Testis (tissue), 3 donors: ENCODE measurements around the gene IGFBP7. TPM values are rescaled to one million over a fixed set of nuclear protein-coding genes. Genes with fewer than 3 reads are reported as not detected.

Source experiments
- DNase-seq: peaks from one replicate; pipeline ENCODE4 v3.0.0-alpha.2; 2019
- H3K27ac ChIP-seq, 2 donors: fragments of 200-600 bp; sonication (generic); one replicate each; pipeline ENCODE4 v1.5.1; 2019
- H3K27me3 ChIP-seq: fragments of 200-600 bp; sonication (generic); one replicate; pipeline ENCODE4 v1.5.1; 2019
- H3K36me3 ChIP-seq: fragments of 200-600 bp; sonication (generic); one replicate; pipeline ENCODE4 v1.5.1; 2017; ENCODE audit warnings: low read depth; ENCODE audit errors: missing control alignments
- H3K4me1 ChIP-seq: fragments of 200-600 bp; sonication (generic); one replicate; pipeline ENCODE4 v1.5.1; 2019
- H3K4me3 ChIP-seq, 2 donors: fragments of 200-600 bp; sonication (generic); one replicate each; pipeline ENCODE4 v1.5.1; 2017 to 2019
- H3K9me3 ChIP-seq: fragments of 200-600 bp; sonication (generic); one replicate; pipeline ENCODE4 v1.5.1; 2017
- CTCF ChIP-seq, 3 experiments: fragments of 450-650 bp in 2 of 3; fragments of 200-600 bp in 1 of 3; sonication (generic) in 1 of 3; IDR thresholded peaks; one replicate each; pipeline ENCODE4 v1.5.1; 2016 to 2019; ENCODE audit warnings: antibody characterized with exemption in 3 of 3, mild to moderate bottlenecking in 2 of 3, moderate library complexity in 1 of 3
- POLR2A ChIP-seq: fragments of 450-650 bp; IDR thresholded peaks from one replicate; pipeline ENCODE4 v1.6.1; 2017; ENCODE audit warnings: antibody characterized with exemption, mild to moderate bottlenecking, moderate library complexity
- WGBS, 2 donors: methylation state at CpG; one replicate each; pipeline ENCODE4 v1.1.5; 2018; 5-methylcytosine and 5-hydroxymethylcytosine counted together
- intact Hi-C: fragments of 100-400 bp; cut with DNase I; formaldehyde crosslinking; loops from one replicate; pipeline ENCODE4 v1.15.1; 2023; ENCODE audit warnings: low total_unique reads
- polyA plus RNA-seq: library from polyadenylated mRNA; stranded (reverse); fragments of 350-450 nt; fragmentation: Illumina TruSeq; extraction: RNeasy Lipid Tissue Mini Kit (QIAGEN cat#74804); gene quantifications from one replicate; pipeline ENCODE4 v1.2.3, GENCODE V29; 2014; ENCODE audit warnings: low read depth, low replicate concordance; ENCODE audit not compliant: insufficient read depth
- total RNA-seq, 2 donors: library from RNA; depleted of rRNA; stranded (reverse); fragments of >200 nt; gene quantifications; one replicate each; pipeline ENCODE4 v1.2.3, GENCODE V29; 2016

Gene IGFBP7
- total and polyA plus RNA-seq, 3 donors from 2014 or later = 451 to 817 (median 531) TPM

GRCh38 chr4:57125996-57126395 lies 15.8 kb upstream of the IGFBP7 start:
- no peaks in the 10 kb centered on the region for H3K27me3 ChIP-seq
- no peak for DNase-seq
- intact Hi-C loops = no loop called here
- TF ChIP-seq POLR2A = no peak
- no peak for TF ChIP-seq CTCF (IDR thresholded peaks at IDR 0.05)
- no peak overlapping the region for H3K27ac ChIP-seq
- H3K36me3 ChIP-seq = no peaks in the 10 kb centered on the region
- H3K4me1 ChIP-seq = no peaks in the 10 kb centered on the region
- no peaks in the 10 kb centered on the region for H3K9me3 ChIP-seq
- no peak overlapping the region for H3K4me3 ChIP-seq

- Histone ChIP-seq H3K9me3 (no peaks in the 10 kb centered on the region), H3K27ac (no peak overlapping the region), H3K4me1 (no peaks in the 10 kb centered on the region), H3K4me3 (no peak overlapping the region), H3K27me3 (no peaks in the 10 kb centered on the region), H3K36me3 (no peaks in the 10 kb centered on the region)
- intact Hi-C loops = no loop called here
- TF ChIP-seq POLR2A = no peak
- no peak for DNase-seq
Observed at GRCh38 chr4:57124145-57124544, 14.0 kb upstream of the IGFBP7 start.

GRCh38 chr4:57122959-57123358 lies 12.8 kb upstream of the IGFBP7 start:
- Histone ChIP-seq H3K4me3 (no peak overlapping the region), H3K27ac (no peak overlapping the region), H3K36me3 (no peaks in the 10 kb centered on the region), H3K27me3 (no peaks in the 10 kb centered on the region), H3K9me3 (no peaks in the 10 kb centered on the region), H3K4me1 (no peaks in the 10 kb centered on the region)
- TF ChIP-seq CTCF (IDR thresholded peaks at IDR 0.05) = no peak
- no peak for TF ChIP-seq POLR2A
- no peak for DNase-seq
- WGBS, 2 donors = 94 to 97% methylated on average over 1 of the region's 1 CpG
- intact Hi-C loops = no loop called here

GRCh38 chr4:57119054-57119651 lies 9.0 kb upstream of the IGFBP7 start:
- Histone ChIP-seq H3K9me3 (no peaks in the 10 kb centered on the region), H3K27ac (peak overlapping the region; percentile 52 to 76), H3K4me1 (no peaks in the 10 kb centered on the region), H3K4me3 (no peak overlapping the region), H3K27me3 (no peaks in the 10 kb centered on the region), H3K36me3 (no peaks in the 10 kb centered on the region)
- intact Hi-C loops = loop anchor here (10.0 kb wide), 1 partner anchor 54 kb away; no protein-coding TSS in a partner anchor
- DNase-seq = peak; percentile 56
- 52 to 73% methylated on average over 8 of the region's 8 CpGs for WGBS, 2 donors
- no peak for TF ChIP-seq POLR2A
- no peak for TF ChIP-seq CTCF (IDR thresholded peaks at IDR 0.05)

GRCh38 chr4:57117491-57117890 lies 7.3 kb upstream of the IGFBP7 start:
- Histone ChIP-seq H3K27ac (no peak overlapping the region), H3K4me3 (no peak overlapping the region), H3K36me3 (no peaks in the 10 kb centered on the region), H3K27me3 (no peaks in the 10 kb centered on the region), H3K4me1 (no peaks in the 10 kb centered on the region), H3K9me3 (no peaks in the 10 kb centered on the region)
- DNase-seq = no peak
- WGBS, 2 donors = 91 to 95% methylated on average over 2 of the region's 2 CpGs
- intact Hi-C loops = loop anchor here (10.0 kb wide), 1 partner anchor 53 kb away; no protein-coding TSS in a partner anchor
- TF ChIP-seq CTCF (IDR thresholded peaks at IDR 0.05) (no peak), POLR2A (no peak)
